ENCODE data around the gene PITX2. TPM values are rescaled to one million over a fixed set of nuclear protein-coding genes. Genes with fewer than 3 reads are reported as not detected.

The PITX2 gene
- total and polyA plus RNA-seq, 2 of the 13 experiments (the other 11 are each of a cell fraction or from before 2014, with no cell fraction given), result not detected

DNA sequence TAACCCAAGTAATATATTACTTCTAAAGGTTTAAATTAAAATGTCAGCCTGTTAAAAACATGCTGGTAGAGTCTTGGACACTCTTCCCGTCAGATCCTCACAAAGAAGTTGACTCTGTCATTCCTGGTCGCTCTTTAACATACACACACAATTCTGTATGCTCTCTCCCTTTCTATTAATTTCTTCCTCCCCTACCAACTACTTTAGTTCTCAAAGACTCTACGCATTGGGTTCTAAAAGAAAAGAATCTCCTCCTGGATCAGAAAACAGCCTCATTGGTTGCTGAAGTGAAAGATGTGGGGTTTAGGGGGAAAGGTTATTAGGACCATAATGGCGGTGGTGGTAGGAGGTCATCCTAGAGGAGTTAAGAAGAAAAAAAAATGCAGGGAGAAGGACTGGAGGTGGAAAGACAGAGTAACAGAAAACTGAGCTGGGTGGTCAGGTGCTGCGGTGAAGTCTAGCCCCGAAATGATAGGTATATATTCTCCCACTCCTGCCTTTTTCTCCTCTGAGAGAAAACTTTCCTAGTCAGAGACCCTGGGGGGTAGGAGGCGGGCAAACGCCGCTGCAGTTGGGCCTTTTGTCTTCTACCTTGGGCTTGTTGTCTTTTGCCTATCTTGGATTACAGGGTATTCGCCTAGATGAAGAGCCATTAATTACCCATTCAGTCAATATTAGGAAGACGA, 5.2 kb upstream of the PITX2 start:
- no peak for TF ChIP-seq PRMT3 (CRISPR knock-in tag; IDR thresholded peaks at IDR 0.05; ENCODE audit: borderline replicate concordance, low read depth)
- TF ChIP-seq TBX2 (CRISPR knock-in tag; IDR thresholded peaks at IDR 0.05; ENCODE audit: borderline replicate concordance), result no peak
- TF ChIP-seq ZNF709 (CRISPR knock-in tag; IDR thresholded peaks at IDR 0.05), result no peak
- TF ChIP-seq GPN1 (CRISPR knock-in tag; IDR thresholded peaks at IDR 0.05; ENCODE audit: borderline replicate concordance), result no peak
- TF ChIP-seq, protein P1, sequence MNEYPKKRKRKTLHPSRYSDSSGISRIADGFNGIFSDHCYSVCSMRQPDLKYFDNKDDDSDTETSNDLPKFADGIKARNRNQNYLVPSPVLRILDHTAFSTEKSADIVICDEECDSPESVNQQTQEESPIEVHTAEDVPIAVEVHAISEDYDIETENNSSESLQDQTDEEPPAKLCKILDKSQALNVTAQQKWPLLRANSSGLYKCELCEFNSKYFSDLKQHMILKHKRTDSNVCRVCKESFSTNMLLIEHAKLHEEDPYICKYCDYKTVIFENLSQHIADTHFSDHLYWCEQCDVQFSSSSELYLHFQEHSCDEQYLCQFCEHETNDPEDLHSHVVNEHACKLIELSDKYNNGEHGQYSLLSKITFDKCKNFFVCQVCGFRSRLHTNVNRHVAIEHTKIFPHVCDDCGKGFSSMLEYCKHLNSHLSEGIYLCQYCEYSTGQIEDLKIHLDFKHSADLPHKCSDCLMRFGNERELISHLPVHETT (CRISPR knock-in tag; conservative IDR thresholded peaks at IDR 0.05), result no peak
- no peak for TF ChIP-seq CCAR2 (optimal IDR thresholded peaks at IDR 0.05; ENCODE audit: low read depth, low read length)
- no peak for TF ChIP-seq RFXANK (CRISPR knock-in tag; IDR thresholded peaks at IDR 0.05)

More for the DNA sequence above, 5.2 kb upstream of the PITX2 start:
- CTCF ChIA-PET (ENCODE audit: low intra/inter-chr PET ratio, low total read pairs), result no interaction called here
- H3K27me3 ChIP-seq (ENCODE audit: control insufficient read depth in 1 of 2, insufficient read depth in 2 of 2, low read length in 2 of 2), result peaks cover 2 to 70% of the 10 kb centered on the region in 2 experiments; a peak in 4 of 5 replicates
- no peak overlapping the region for H3K4me3 ChIP-seq (replicated peaks in 1 of 3; ENCODE audit: insufficient read depth in 1 of 3, low read depth in 2 of 3, low read length in 3 of 3)
- H3K36me3 ChIP-seq (replicated peaks in 1 of 2; ENCODE audit: control insufficient read depth in 1 of 2, insufficient read depth in 2 of 2, low read length in 2 of 2), result no peaks in the 10 kb centered on the region
- H3K79me2 ChIP-seq (ENCODE audit: insufficient read depth, low read length), result no peaks in the 10 kb centered on the region
- ATAC-seq, result no peak
- H3K4me2 ChIP-seq (ENCODE audit: low read depth, low read length), result no peak overlapping the region
- H4K20me1 ChIP-seq (ENCODE audit: insufficient read depth, low read length), result no peaks in the 10 kb centered on the region
- no peak overlapping the region for H3K27ac ChIP-seq (ENCODE audit: extremely low read length, insufficient read depth, low read length)
- BruUV-seq (replicated peaks), result no TSS peak
- no peaks in the 10 kb centered on the region for H3K9me3 ChIP-seq (ENCODE audit: low read length)
- no peak overlapping the region for H2AFZ ChIP-seq (ENCODE audit: low read length)
- no peak for DNase-seq (ENCODE audit: low spot score)
- in situ Hi-C loops (cut with HindIII; ENCODE audit: extremely low pct_ligation_motif_present, low pct_unique_long_range_greater_than_20kb) (no loop called here), intact Hi-C loops (cut with micrococcal nuclease; ENCODE audit: unreplicated experiment) (no loop called here)
- POLR2A ChIA-PET, result no interaction called here
- FAIRE-seq, result no peak
- 0 out of 2 replicates have a peak, but pooled peaks cover 4% of the 10 kb centered on the region for H3K4me1 ChIP-seq (ENCODE audit: insufficient read depth, low read length)
- no peak overlapping the region for H3K9ac ChIP-seq (ENCODE audit: insufficient read depth, low read depth, low read length)
- 18% methylated on average over 11 of the region's 11 CpGs for WGBS (ENCODE audit: low lambda C conversion rate)
